NT2/D1 (cell line): ENCODE data around the gene ABLIM2.

Source experiments
- SUZ12 ChIP-seq: IDR thresholded peaks from 2 replicates; pipeline ENCODE4 v1.6.1; 2011; ENCODE audit not compliant: insufficient read length, insufficient read depth; ENCODE audit errors: extremely low read depth
- YY1 ChIP-seq: IDR thresholded peaks from 2 replicates; pipeline ENCODE4 v1.6.1; 2011; ENCODE audit not compliant: insufficient read length, insufficient read depth

DNA sequence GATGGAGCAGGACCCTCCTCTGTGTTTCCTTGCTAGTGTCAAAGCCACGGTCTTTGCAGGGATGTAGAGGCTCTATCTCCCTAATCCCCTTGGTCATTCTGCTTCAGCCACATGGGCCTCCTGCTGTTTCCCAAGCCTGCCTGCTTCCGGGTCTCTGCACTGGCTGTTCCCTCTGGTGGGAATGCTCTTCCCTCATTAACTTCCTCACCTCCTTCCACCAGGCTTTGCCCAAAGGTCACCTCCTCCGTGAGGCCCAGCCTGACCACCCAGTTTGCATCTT lies 56.6 kb downstream of the ABLIM2 start:
- no peak for TF ChIP-seq SUZ12
- TF ChIP-seq YY1 = no peak
